H1 (cell line): ENCODE measurements around the gene NCOA5. TPM values are rescaled to one million over a fixed set of nuclear protein-coding genes. Genes with fewer than 3 reads are reported as not detected.

ENCODE experiments used
- CTCF ChIA-PET: fragments of 300-600 bp; sonication (Branson Sonifier 250); formaldehyde crosslinking; loops from one replicate; lab custom pipeline; 2021; ENCODE audit not compliant: partially characterized antibody; lab: Charles Lee
- POLR2A ChIA-PET: fragments of 300-600 bp; sonication (Branson Sonifier 250); formaldehyde crosslinking; loops from one replicate; lab custom pipeline; 2021; ENCODE audit warnings: inconsistent platforms; ENCODE audit not compliant: partially characterized antibody; lab: Charles Lee
- DNase-seq, 2 experiments: peaks; one replicate each; pipeline versions ENCODE4 v3.0.0 to v3.0.0-alpha.2; 2010 to 2022; ENCODE audit warnings: low spot score in 2 of 2, low read depth in 1 of 2, mixed read lengths in 1 of 2
- FAIRE-seq: peaks from 2 replicates; lab custom pipeline; 2011; peaks lifted over from hg19 to GRCh38; lab: Jason Lieb, UNC
- H2AFZ ChIP-seq: 2 replicates; pipeline ENCODE4 v1.8.1; 2012; ENCODE audit warnings: low read length, inconsistent platforms
- H2AK5ac ChIP-seq: 2 replicates; pipeline ENCODE4 v1.6.1; 2013; ENCODE audit warnings: low read depth, low read length
- H2BK120ac ChIP-seq: replicated peaks from 2 replicates; pipeline ENCODE3; 2013; ENCODE audit warnings: low read depth, low read length, inconsistent platforms
- H2BK12ac ChIP-seq: 2 replicates; pipeline ENCODE4 v1.6.1; 2013; ENCODE audit warnings: low read depth, low read length
- H2BK15ac ChIP-seq: 2 replicates; pipeline ENCODE4 v1.6.1; 2013; ENCODE audit warnings: low read length
- H2BK20ac ChIP-seq: 2 replicates; pipeline ENCODE4 v1.6.1; 2013; ENCODE audit warnings: low read length
- H2BK5ac ChIP-seq: 2 replicates; pipeline ENCODE4 v1.6.1; 2013; ENCODE audit warnings: low read depth, low read length
- H3K14ac ChIP-seq: 2 replicates; pipeline ENCODE4 v1.6.1; 2013; ENCODE audit warnings: inconsistent platforms; ENCODE audit not compliant: insufficient read length
- H3K18ac ChIP-seq: 2 replicates; pipeline ENCODE4 v1.6.1; 2013; ENCODE audit warnings: low read length; ENCODE audit errors: extremely low read depth
- H3K23ac ChIP-seq: 2 replicates; pipeline ENCODE4 v1.6.1; 2013; ENCODE audit warnings: inconsistent platforms; ENCODE audit not compliant: insufficient read length
- H3K23me2 ChIP-seq: 2 replicates; pipeline ENCODE4 v1.6.1; 2013; ENCODE audit warnings: low read depth, low read length
- H3K27ac ChIP-seq: 2 replicates; pipeline ENCODE4 v1.6.1; 2011; ENCODE audit warnings: low read depth, low read length, inconsistent platforms
- H3K27me3 ChIP-seq, 4 experiments: replicated peaks in 1 of 4; 1 replicate in 1 of 4; 2 replicates in 3 of 4; pipeline versions ENCODE4 v1.6.1 to v1.8.1; 2011 to 2013; ENCODE audit warnings: low read length in 3 of 4, mild to moderate bottlenecking in 3 of 4, inconsistent platforms in 2 of 4, mixed read lengths in 2 of 4, moderate library complexity in 1 of 4; ENCODE audit not compliant: control insufficient read depth in 3 of 4, insufficient read depth in 3 of 4; ENCODE audit errors: extremely low read depth in 1 of 4
- H3K36me3 ChIP-seq, 4 experiments: 2 replicates each; pipeline versions ENCODE4 v1.6.1 to v1.8.1; 2011 to 2013; ENCODE audit warnings: mild to moderate bottlenecking in 4 of 4, low read length in 3 of 4, moderate library complexity in 2 of 4, control low read depth in 1 of 4, inconsistent platforms in 1 of 4; ENCODE audit not compliant: insufficient read depth in 4 of 4, control insufficient read depth in 2 of 4
- H3K4ac ChIP-seq: replicated peaks from 2 replicates; pipeline ENCODE3; 2013; ENCODE audit warnings: low read length, low read depth, mixed read lengths, inconsistent platforms; ENCODE audit not compliant: insufficient read length
- H3K4me1 ChIP-seq, 4 experiments: replicated peaks in 1 of 4; 1 replicate in 1 of 4; 2 replicates in 3 of 4; pipeline versions ENCODE4 v1.6.1 to v1.8.1; 2011 to 2013; ENCODE audit warnings: low read length in 3 of 4, inconsistent platforms in 2 of 4, mixed read lengths in 1 of 4; ENCODE audit not compliant: insufficient read depth in 4 of 4, control insufficient read depth in 3 of 4
- H3K4me2 ChIP-seq, 2 experiments: 2 replicates each; pipeline versions ENCODE4 v1.6.1 to v1.8.1; 2011 to 2013; ENCODE audit warnings: low read depth in 2 of 2, low read length in 2 of 2, control low read depth in 1 of 2, inconsistent platforms in 1 of 2, mild to moderate bottlenecking in 1 of 2; ENCODE audit not compliant: insufficient read depth in 1 of 2
- H3K4me3 ChIP-seq, 4 experiments: fragments of 200-600, 300-600 bp in 1 of 4; sonication (generic), shearing (Covaris generic), sonication (Bioruptor Twin) in 1 of 4; 2 replicates each; pipeline versions ENCODE4 v1.5.1 to v1.8.1; 2011 to 2016; ENCODE audit warnings: low read length in 4 of 4, low read depth in 3 of 4, control low read depth in 2 of 4, inconsistent platforms in 2 of 4, mild to moderate bottlenecking in 2 of 4, mixed read lengths in 1 of 4, moderate library complexity in 1 of 4; ENCODE audit not compliant: insufficient read depth in 2 of 4; ENCODE audit errors: extremely low read depth in 1 of 4
- H3K56ac ChIP-seq: replicated peaks from 2 replicates; pipeline ENCODE3; 2013; ENCODE audit warnings: low read depth, mild to moderate bottlenecking, mixed read lengths, low read length, inconsistent platforms; ENCODE audit not compliant: insufficient read length
- H3K79me1 ChIP-seq: 2 replicates; pipeline ENCODE4 v1.6.1; 2013; ENCODE audit warnings: low read depth, low read length, control low read depth
- H3K79me2 ChIP-seq, 2 experiments: 2 replicates each; pipeline versions ENCODE4 v1.6.1 to v1.8.1; 2012 to 2013; ENCODE audit warnings: low read length in 2 of 2, mild to moderate bottlenecking in 2 of 2, inconsistent platforms in 1 of 2; ENCODE audit not compliant: insufficient read depth in 2 of 2, control insufficient read depth in 1 of 2
- H3K9ac ChIP-seq, 4 experiments: replicated peaks in 1 of 4; 1 replicate in 1 of 4; 2 replicates in 3 of 4; pipeline versions ENCODE4 v1.6.1 to v1.8.1; 2011 to 2013; ENCODE audit warnings: low read depth in 3 of 4, low read length in 3 of 4, control low read depth in 2 of 4, mild to moderate bottlenecking in 2 of 4, moderate library complexity in 2 of 4, inconsistent platforms in 1 of 4; ENCODE audit errors: extremely low read depth in 1 of 4
- H3K9me3 ChIP-seq, 2 experiments: 2 replicates each; pipeline versions ENCODE4 v1.6.1 to v1.8.1; 2012 to 2013; ENCODE audit warnings: mild to moderate bottlenecking in 2 of 2, moderate library complexity in 2 of 2, control low read depth in 1 of 2, inconsistent platforms in 1 of 2, low read depth in 1 of 2, low read length in 1 of 2, mixed read lengths in 1 of 2; ENCODE audit not compliant: insufficient read depth in 2 of 2
- H4K20me1 ChIP-seq, 2 experiments: replicated peaks in 1 of 2; 2 replicates each; pipeline versions ENCODE3 to v1.8.1; 2011 to 2013; ENCODE audit warnings: inconsistent platforms in 2 of 2, low read length in 2 of 2, mild to moderate bottlenecking in 1 of 2; ENCODE audit not compliant: insufficient read depth in 2 of 2, control insufficient read depth in 1 of 2
- H4K5ac ChIP-seq: 2 replicates; pipeline ENCODE4 v1.6.1; 2013; ENCODE audit warnings: low read length, low read depth, mixed read lengths, inconsistent platforms; ENCODE audit not compliant: insufficient read length
- H4K8ac ChIP-seq: 2 replicates; pipeline ENCODE4 v1.8.0; 2013; ENCODE audit warnings: mild to moderate bottlenecking, moderate library complexity, low read length, inconsistent platforms; ENCODE audit not compliant: insufficient read depth; ENCODE audit errors: extremely low read depth
- H4K91ac ChIP-seq: replicated peaks from 2 replicates; pipeline ENCODE3; 2013; ENCODE audit warnings: low read length, mixed read lengths, inconsistent platforms; ENCODE audit not compliant: insufficient read length
- CBX8 ChIP-seq: fragments of 300-800, 300-1000 bp; sonication (generic); IDR thresholded peaks from 2 replicates; pipeline ENCODE4 v1.7.1; 2016; ENCODE audit warnings: low read depth, low read length, borderline replicate concordance
- HDAC6 ChIP-seq: IDR thresholded peaks from one replicate; pipeline ENCODE4 v1.7.1; 2012; ENCODE audit warnings: low read depth, mild to moderate bottlenecking, inconsistent platforms, low read length, moderate library complexity
- PHF8 ChIP-seq: fragments of 200-600 bp; sonication (generic); conservative IDR thresholded peaks from 2 replicates; pipeline ENCODE4 v1.7.1; 2012; ENCODE audit warnings: low read depth, mild to moderate bottlenecking, inconsistent platforms, low read length, moderate library complexity
- RAD21 ChIP-seq, 2 experiments: IDR thresholded peaks in 1 of 2; conservative IDR thresholded peaks in 1 of 2; 2 replicates each; pipeline ENCODE4 v1.6.1; 2011; ENCODE audit warnings: low read depth in 2 of 2, low read length in 2 of 2, improper control_type of control experiment in 1 of 2, inconsistent platforms in 1 of 2, mild to moderate bottlenecking in 1 of 2, moderate library complexity in 1 of 2
- SIRT6 ChIP-seq: IDR thresholded peaks from one replicate; pipeline ENCODE4 v1.7.1; 2012; ENCODE audit warnings: low read length, inconsistent platforms
- SP4 ChIP-seq: IDR thresholded peaks from 2 replicates; pipeline ENCODE4 v1.6.1; 2012; ENCODE audit warnings: low read length, inconsistent platforms
- SRF ChIP-seq: IDR thresholded peaks from 2 replicates; pipeline ENCODE4 v1.6.1; 2011; ENCODE audit warnings: mild to moderate bottlenecking, low read depth, low read length, moderate library complexity
- WGBS, 2 experiments: shearing (Covaris generic) in 1 of 2; methylation state at CpG; one replicate each; pipeline versions ENCODE4 v1.1.6 to v1.1.7; 2013 to 2015; ENCODE audit warnings: low lambda C conversion rate in 2 of 2, mixed read lengths in 2 of 2, inconsistent platforms in 1 of 2, low coverage in 1 of 2, missing lambda C conversion rate in 1 of 2; ENCODE audit not compliant: insufficient replicate concordance in 2 of 2, insufficient coverage in 1 of 2, insufficient read length in 1 of 2; ENCODE audit errors: extremely low coverage in 1 of 2, missing lambda C conversion rate in 1 of 2; 5-methylcytosine and 5-hydroxymethylcytosine counted together
- polyA plus RNA-seq, 7 experiments: library from polyadenylated mRNA; depleted of rRNA in 3 of 7; stranded (reverse) in 5 of 7; unstranded in 2 of 7; fragments of >200 nt in 5 of 7; fragments of 200-250 nt in 2 of 7; gene quantifications; 1 replicate in 5 of 7; 2 replicates in 1 of 7; 4 replicates in 1 of 7; pipeline versions ENCODE4 v1.2.1 to v1.2.3, GENCODE V29; 2011 to 2013; ENCODE audit warnings: missing spikeins in 2 of 7, mixed read lengths in 2 of 7
- total RNA-seq: library from RNA; stranded (reverse); fragmentation: NEBNext Ultra II Directional; extraction: Animal tissue kit (Norgen Biotek cat#: 25700); gene quantifications from 2 replicates; pipeline ENCODE4 v1.2.1, GENCODE V29; 2021

The NCOA5 gene
- total and polyA plus RNA-seq, 2 of the 8 experiments (the other 6 are each of a cell fraction or from before 2014, with no cell fraction given), result 20.4 to 29.0 TPM

DNA sequence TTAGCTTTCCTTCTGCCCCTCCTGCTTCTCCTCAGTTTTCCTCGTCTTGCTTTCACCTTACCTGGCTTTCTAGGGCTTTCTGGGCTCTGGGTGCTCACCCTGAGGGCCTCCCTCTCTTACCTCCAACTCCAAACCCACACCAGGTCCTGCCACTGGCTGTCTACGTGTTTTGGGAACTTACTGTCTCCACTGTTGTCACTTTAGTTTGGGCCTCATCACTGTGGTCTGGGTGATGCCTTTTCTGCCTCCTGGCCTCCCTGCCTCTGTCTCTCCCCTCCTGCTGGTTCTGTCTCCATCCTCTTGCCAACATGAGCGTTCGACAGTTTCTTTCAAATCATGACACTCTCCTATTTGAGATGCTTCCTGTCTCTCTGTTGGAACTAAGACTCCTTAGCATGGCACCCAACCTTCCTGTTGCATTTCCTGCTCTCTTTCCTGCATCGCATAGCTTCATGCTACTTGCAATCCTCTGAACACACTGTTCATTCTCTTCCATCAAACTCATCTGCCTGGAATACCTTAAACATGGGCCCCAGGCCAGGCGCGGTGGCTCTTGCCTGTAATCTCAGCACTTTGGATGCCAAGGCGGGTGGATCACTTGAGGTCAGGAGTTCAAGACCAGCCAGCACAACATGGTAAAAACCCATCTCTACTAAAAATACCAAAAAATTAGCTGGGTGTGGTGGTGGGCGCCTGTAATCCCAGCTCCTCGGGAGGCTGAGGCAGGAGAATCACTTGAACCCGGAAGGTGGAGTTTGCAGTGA lies 33.9 kb upstream of the NCOA5 start:
- Histone ChIP-seq H2BK15ac (no peak overlapping the region), H3K27me3 (0 out of 7 replicates have a peak, but pooled peaks cover 0 to 3% (median 0%) of the 10 kb centered on the region in 4 experiments), H2BK20ac (no peak overlapping the region), H3K4me1 (peaks cover 0 to 3% (median 0%) of the 10 kb centered on the region in 4 experiments; a peak in 2 of 7 replicates), H3K36me3 (peaks cover 0 to 12% (median 5%) of the 10 kb centered on the region in 4 experiments; a peak in 5 of 8 replicates), H3K23ac (no peak overlapping the region), H2BK12ac (no peak overlapping the region), H3K14ac (no peak overlapping the region), H3K56ac (no peak overlapping the region), H2BK5ac (no peak overlapping the region), H3K9me3 (no peaks in the 10 kb centered on the region), H3K27ac (no peak overlapping the region), H3K23me2 (no peaks in the 10 kb centered on the region), H2BK120ac (no peak overlapping the region), H3K79me1 (no peaks in the 10 kb centered on the region), H3K4me2 (no peak overlapping the region), H4K8ac (no peak overlapping the region; the same call in 1 of the 2 replicates), H4K5ac (no peak overlapping the region), H3K9ac (no peak overlapping the region), H4K20me1 (peaks cover 0 to 3% of the 10 kb centered on the region in 2 experiments), H3K4me3 (no peak overlapping the region), H2AFZ (no peak overlapping the region), H3K18ac (no peak overlapping the region), H4K91ac (no peak overlapping the region), H3K4ac (no peak overlapping the region), H2AK5ac (no peak overlapping the region), H3K79me2 (peaks cover 0 to 2% of the 10 kb centered on the region in 2 experiments; a peak in 1 of 4 replicates)
- TF ChIP-seq CBX8, result no peak
- no peak for TF ChIP-seq HDAC6
- TF ChIP-seq SP4, result no peak
- TF ChIP-seq SIRT6, result no peak
- TF ChIP-seq RAD21 (IDR thresholded peaks at IDR 0.05 in 1 of 2, conservative IDR thresholded peaks at IDR 0.05 in 1 of 2; ENCODE audit: low read depth in 2 of 2, low read length in 2 of 2), result no peak
- no peak for TF ChIP-seq SRF
- TF ChIP-seq PHF8, result no peak
- DNase-seq (no peak), FAIRE-seq (no peak)
- ChIA-PET POLR2A (no interaction called here), CTCF (interaction anchor here (0.5 to 6.8 kb wide), 7 partner anchors 8 to 249 kb away, joined by 3 to 60 read pairs (median 3); no protein-coding TSS in a partner anchor)
- WGBS, 2 experiments, result 87% methylated on average over 11 of the region's 11 CpGs; no CpG with 5 or more reads in 1 of the 2 experiments
